Skin epidermis (tissue), 12 donors: ENCODE data around the gene TEC.
"Not testable (repeated sequence)": the region's sequence is repeated elsewhere in the genome, so short reads cannot be mapped to it uniquely, and the experiment has no call there.

Source experiments
- H3K27ac ChIP-seq, 21 experiments: fragments of 200-600 bp; sonication (generic) in 11 of 21; one replicate each; pipeline ENCODE4 v1.5.0; 2020; ENCODE audit warnings: mild to moderate bottlenecking in 3 of 21, inconsistent platforms in 2 of 21, moderate library complexity in 2 of 21
- H3K4me3 ChIP-seq, 7 experiments: fragments of 200-600 bp; sonication (generic) in 2 of 7; one replicate each; pipeline ENCODE4 v1.5.0; 2020; ENCODE audit warnings: inconsistent platforms in 2 of 7, mild to moderate bottlenecking in 2 of 7, moderate library complexity in 1 of 7

TEC gene

GRCh38 chr4:48175806-48176205 is 93.8 kb downstream of the TEC start:
- Histone ChIP-seq H3K4me3 (no peak overlapping the region), H3K27ac (no peak overlapping the region)

GRCh38 chr4:48175328-48175727 is 94.3 kb downstream of the TEC start:
- no peak overlapping the region for H3K27ac ChIP-seq
- H3K4me3 ChIP-seq = no peak overlapping the region

- Histone ChIP-seq H3K4me3 (no peak overlapping the region), H3K27ac (peak overlapping the region in 15 of 21 experiments; percentile 14 to 74 (median 43))
Measured at GRCh38 chr4:48173056-48173991, 96.3 kb downstream of the TEC start.

GRCh38 chr4:48172651-48173050 is 97.0 kb downstream of the TEC start:
- no peak overlapping the region for H3K4me3 ChIP-seq
- H3K27ac ChIP-seq = peak overlapping the region in 9 of 21 experiments; percentile 14 to 74 (median 46)

GRCh38 chr4:48169636-48170035 is 100.0 kb downstream of the TEC start:
- Histone ChIP-seq H3K4me3 (no peak overlapping the region), H3K27ac (no peak overlapping the region)

- Histone ChIP-seq H3K27ac (no peak overlapping the region), H3K4me3 (no peak overlapping the region)
Measured at GRCh38 chr4:48167538-48168263, 101.9 kb downstream of the TEC start.

GRCh38 chr4:48164561-48164960 is 105.1 kb downstream of the TEC start:
- not testable (repeated sequence) for H3K27ac ChIP-seq, H3K4me3 ChIP-seq

- Histone ChIP-seq H3K4me3 (no peak overlapping the region), H3K27ac (no peak overlapping the region)
Measured at GRCh38 chr4:48163746-48164145, 105.9 kb downstream of the TEC start.

GRCh38 chr4:48162162-48162561 is 107.5 kb downstream of the TEC start:
- Histone ChIP-seq H3K27ac (no peak overlapping the region), H3K4me3 (no peak overlapping the region)

- Histone ChIP-seq H3K4me3 (no peak overlapping the region), H3K27ac (no peak overlapping the region)
Measured at GRCh38 chr4:48157271-48157670, 112.4 kb downstream of the TEC start.

GRCh38 chr4:48156423-48156822 is 113.2 kb downstream of the TEC start:
- no peak overlapping the region for H3K4me3 ChIP-seq
- no peak overlapping the region for H3K27ac ChIP-seq

GRCh38 chr4:48153791-48154550 is 115.7 kb downstream of the TEC start:
- Histone ChIP-seq H3K27ac (no peak overlapping the region), H3K4me3 (no peak overlapping the region)

GRCh38 chr4:48152259-48152658 is 117.4 kb downstream of the TEC start:
- no peak overlapping the region for H3K4me3 ChIP-seq
- H3K27ac ChIP-seq = no peak overlapping the region

GRCh38 chr4:48149827-48150370 is 119.7 kb downstream of the TEC start:
- Histone ChIP-seq H3K4me3 (no peak overlapping the region), H3K27ac (no peak overlapping the region)

GRCh38 chr4:48147621-48148020 is 122.0 kb downstream of the TEC start:
- H3K4me3 ChIP-seq = no peak overlapping the region
- no peak overlapping the region for H3K27ac ChIP-seq

GRCh38 chr4:48141048-48141447 is 128.6 kb downstream of the TEC start:
- Histone ChIP-seq H3K27ac (no peak overlapping the region), H3K4me3 (no peak overlapping the region)

- Histone ChIP-seq H3K4me3 (no peak overlapping the region), H3K27ac (peak overlapping the region in 2 of 21 experiments; percentile 71 to 74)
Measured at GRCh38 chr4:48139691-48140090, 129.9 kb downstream of the TEC start.

GRCh38 chr4:48138936-48139335 is 130.7 kb downstream of the TEC start:
- H3K4me3 ChIP-seq = no peak overlapping the region
- H3K27ac ChIP-seq = peak overlapping the region in 4 of 21 experiments; percentile 30 to 74 (median 58)

- no peak overlapping the region for H3K4me3 ChIP-seq
- H3K27ac ChIP-seq = peak overlapping the region in 5 of 21 experiments; percentile 17 to 74 (median 46)
Measured at GRCh38 chr4:48138511-48138910, 131.1 kb downstream of the TEC start.

GRCh38 chr4:48137846-48138245 is 131.8 kb downstream of the TEC start:
- Histone ChIP-seq H3K4me3 (no peak overlapping the region), H3K27ac (peak overlapping the region in 5 of 21 experiments; percentile 17 to 74 (median 46))
